Measurements from ENCODE around the gene PTK6.

Gene PTK6

DNA sequence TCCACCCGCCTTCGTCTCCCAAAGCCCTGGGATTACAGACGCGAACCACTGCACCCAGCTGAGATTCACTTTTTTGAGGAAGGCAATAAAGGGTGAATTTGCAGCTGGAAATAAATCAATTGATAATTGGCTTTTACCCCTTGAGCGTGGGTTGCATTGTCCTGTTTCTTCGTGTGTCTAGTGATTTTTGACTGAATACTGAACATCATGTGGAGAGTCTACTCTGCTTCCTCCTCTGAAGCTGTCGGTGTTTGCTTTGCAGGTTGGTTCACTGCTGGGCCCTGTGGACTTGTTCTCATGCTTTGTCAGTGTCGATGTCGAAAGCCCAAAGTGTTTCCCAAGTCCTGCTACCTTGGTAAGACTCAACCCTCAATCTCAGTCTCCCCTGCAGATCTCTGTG lies 32.5 kb downstream of the PTK6 start:
- no peak for FAIRE-seq

DNA sequence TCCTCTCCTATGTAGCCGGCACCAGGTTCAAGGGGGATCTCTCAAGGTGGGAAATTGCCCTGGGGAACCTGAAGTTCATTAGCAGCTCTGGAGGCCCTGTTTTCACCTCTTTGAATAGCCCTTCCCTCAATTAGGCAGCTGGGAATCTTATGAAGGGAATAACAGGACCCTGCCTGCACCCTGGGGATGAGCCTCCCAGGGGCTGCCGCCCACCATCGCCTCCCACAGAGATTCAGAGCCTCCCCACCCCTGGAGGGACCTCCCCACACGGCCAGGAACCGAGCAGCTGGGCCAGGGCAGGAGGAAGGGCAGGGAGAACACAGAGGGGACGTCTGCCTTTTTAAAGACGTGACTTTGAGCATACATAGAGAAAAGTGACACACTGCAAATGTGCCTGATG lies 33.7 kb downstream of the PTK6 start:
- no peak for FAIRE-seq

DNA sequence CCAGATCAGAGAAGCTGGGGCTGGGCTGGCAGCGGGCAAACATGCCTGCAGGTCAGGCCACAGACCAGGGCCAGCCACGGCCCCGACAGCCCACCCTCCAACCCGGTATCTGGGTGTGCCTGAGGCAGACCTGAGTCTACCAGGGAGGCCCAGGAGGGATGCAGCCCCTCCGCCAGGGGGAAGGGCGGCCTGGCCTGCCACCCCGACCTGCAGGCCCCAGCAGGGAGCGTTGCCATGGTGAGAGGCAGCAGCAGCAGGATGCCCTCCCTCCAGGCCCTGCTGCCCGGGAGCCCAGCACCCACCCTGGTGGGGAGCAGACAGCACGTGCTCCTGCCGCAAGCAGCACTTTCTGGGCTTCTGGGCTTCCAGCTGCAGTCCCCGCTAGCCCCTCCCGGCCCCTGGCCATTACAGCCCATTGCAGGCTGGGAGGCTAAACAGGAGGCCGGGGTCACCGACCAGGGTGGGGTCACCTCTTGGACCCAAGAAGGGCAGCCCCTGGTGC lies 34.5 kb downstream of the PTK6 start:
- FAIRE-seq: no peak

DNA sequence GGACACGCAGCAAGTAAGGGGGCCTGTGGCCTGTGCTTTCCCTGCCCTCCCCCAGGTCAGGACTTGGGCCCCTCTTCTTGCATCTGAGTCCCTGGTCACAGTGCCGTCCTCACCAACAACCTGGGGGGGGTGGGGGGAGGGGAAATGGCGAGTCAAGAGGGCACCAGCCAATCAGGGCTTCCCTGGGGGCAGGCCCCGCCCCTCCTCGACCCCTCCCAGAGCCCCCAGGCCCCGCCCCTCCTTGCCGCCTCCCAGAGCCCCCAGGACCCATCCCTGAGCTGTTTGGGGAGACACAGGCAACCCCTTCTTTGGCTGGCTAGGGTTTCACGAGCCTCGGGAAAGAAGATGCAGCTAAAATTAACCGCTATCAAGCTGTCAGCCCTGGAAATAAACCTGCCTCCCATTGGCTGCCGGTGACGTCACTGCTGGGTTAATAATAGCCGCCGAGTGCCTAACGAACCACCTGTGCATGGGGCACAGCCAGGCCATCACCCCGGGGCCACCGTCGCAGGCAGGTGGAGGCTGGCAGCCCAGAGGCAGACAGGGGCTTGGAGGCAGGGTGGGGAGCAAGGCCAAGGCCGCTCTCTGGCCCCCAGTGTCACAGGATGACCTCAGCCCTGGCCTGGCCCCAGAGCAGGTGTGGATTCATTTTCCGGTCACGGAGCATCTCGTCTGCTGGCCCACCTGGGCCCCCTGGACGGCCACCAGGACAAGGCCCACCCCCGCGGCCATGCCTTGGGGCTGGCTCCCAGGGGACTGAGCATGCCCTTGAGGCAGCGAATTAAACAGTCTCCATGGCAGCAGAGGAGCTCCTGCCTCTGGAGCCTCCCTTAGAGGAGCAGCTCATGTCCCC lies 35.1 kb downstream of the PTK6 start:
- FAIRE-seq: no peak

DNA sequence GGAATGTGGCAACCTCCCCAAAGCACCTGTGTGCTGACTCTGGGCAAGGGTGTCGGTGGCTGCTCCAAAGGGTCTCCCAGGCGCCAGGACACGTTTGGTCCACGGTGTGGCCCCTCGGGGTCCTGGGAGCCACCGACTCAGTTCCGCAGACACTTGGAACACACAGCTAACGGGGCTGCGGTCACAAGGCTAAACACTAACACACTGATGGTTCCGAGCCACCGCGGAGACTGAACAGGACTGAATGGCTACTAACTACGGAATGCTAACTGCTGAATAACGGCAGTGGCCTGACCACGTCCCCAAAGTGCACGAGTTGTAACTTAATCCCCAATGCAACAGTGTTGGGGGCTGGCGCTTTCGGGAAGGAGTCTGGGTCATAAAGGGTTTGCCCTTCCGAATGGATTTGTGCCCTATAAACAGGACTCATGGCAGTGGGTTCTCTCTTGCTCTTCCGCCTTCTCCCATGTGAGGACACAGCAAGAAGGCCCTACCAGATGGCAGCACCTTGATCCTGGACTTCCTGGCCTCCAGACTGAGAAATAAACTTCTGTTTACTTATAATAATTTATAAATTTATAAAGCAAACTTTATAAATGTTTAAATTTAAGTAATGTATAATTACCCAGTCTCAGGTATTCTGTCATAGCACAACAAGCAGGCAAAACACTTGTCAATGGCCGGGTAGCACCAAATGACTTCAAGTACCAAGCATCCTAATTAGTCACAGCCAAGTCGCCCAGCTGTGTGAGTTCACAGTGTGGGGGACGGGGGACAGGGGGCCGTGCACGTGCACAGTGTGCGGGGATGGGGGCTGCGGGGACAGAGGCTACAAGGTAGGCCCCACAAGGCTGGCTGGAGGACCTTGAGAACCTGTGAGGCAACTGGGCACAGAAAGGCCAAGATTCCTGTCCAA lies 36.0 kb downstream of the PTK6 start:
- FAIRE-seq: no peak

DNA sequence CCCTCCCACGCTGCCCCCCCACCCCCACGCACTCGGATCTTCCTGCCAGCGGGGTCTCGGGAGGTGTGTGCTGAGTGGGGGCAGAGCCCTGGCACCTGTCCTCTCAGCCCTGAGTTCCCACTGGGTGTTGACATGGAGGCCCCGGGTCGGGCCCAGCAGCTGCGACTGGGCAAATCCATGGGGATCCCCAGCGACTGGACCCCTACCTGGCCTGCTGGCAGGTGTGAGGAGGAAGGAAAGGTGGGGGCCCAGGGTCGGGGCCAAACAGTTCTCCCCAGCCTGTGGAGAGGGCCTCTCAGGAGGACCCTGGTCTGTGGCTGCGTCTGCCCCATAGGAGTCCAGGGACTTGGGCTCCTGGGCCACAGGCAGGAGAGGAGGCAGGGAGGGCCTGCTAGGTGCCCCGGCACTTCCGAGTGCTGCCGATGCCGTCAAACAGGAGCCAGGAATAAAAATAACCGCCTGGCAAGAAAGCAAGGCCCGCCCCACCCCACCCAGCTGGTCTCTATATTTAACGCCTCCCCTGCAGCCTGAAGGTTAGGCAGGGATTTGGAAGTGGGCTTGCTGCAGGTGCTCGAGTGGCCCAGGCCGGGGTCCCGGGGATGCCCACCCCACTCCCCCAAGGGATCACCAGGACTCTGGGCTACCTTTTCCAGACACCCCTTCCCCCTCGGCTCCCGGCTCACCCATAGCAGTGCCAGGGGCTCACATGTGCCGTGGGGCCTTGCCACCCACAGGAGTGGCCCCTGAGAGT lies 36.9 kb downstream of the PTK6 start:
- FAIRE-seq: no peak

DNA sequence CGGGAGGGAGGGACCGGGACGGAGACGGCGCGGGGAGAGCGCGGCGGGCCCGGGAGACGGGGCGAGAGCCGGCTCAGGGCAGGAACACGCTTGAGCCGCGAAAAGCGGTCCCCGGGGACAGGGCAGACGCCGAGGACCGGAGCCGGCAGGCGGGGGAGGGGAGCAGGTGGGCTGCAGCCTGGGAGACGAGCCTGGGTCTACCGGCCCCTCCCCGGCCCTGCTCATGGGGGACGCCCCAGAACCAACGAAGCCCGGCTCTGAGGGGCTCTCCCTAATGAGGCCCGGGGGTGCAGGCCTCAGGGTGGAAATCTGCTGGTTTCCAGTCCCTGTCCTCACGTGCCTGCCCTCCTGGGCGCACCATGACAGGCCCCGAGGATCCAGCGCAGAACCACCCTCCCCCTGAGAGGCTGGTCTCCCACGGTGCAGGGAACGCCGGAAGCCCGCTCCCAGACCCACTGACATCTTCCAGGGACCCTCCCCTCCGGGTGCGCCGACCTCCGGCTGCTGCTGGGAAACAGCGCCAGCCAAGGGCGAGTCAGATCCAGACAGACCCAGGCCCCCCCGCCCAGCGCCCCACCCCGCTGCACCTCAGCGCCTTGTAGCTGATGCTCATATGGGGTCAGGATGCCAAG lies 37.7 kb downstream of the PTK6 start:
- no peak for FAIRE-seq

DNA sequence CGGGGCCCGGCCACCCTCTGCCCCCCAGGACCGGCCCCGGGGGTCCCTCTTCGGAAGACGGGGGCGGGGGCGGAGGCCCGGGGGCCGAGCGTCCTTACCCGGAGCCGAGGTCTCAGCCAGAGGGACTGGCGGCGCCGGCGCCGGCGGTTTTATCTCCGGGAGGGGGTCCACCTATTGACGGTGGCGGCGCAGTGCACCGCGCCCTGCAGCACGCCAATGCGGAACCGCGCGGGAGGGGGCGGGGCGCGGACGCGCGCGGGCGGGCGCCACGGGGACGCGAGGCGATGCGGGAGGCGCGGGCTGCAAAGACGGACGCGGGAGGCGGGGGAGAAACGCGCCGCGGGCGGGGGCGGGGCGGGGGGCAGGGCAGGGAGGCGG lies 38.2 kb downstream of the PTK6 start, which contains the start of gene EEF1A2:
TSS of gene EEF1A2 (minus strand) at position 124 of the 378 bp plus-strand sequence. CDS start 1,320 bp downstream, outside the sequence.
- no peak for FAIRE-seq

DNA sequence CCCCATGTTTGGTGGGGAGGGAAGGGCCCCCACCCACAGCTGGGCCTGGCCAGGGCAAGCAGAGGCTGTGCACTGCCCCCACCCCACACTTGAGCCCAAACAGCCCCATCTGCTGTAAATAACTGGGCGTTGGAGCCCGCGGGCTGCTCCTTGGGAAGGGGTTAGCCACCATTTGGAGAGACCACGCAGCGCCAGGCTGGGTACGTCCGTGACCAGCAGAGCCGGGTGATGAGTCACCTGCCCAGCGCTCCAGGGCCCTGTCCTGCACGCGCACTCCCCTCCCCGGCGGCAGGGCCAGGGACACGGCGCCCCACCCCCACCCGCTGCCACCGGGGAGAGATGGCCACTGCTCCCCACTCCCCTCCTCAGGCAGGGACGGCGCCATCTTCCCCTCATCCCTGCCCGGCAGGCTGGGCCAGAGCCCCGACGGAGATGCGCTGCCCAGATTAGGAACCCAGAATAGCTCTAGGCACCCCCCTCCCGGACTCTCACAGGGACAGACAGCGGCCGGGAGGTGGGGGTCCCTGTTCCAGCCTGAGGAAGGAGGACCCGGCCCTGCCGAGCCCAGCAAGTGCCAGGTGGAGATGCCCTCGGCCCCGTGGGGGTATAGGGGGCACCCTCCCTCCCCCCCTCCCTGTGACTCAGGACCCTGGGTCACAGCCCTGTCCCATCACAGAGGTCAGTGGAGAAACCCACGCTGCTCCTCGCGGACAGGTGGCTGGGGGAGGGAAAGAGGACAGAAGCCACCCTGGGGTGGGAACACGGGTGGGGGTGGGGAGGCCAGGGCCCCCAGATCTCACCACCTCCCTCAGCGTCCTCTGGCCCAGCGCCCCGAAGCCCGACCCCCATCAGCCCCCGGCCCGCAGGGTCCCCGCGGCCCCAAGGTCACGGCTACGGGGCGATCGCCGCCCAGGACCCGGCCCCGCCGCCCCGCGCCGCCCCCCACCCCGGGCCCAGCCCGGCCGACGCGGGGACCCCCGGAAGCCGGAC lies 38.9 kb downstream of the PTK6 start:
- FAIRE-seq: no peak

DNA sequence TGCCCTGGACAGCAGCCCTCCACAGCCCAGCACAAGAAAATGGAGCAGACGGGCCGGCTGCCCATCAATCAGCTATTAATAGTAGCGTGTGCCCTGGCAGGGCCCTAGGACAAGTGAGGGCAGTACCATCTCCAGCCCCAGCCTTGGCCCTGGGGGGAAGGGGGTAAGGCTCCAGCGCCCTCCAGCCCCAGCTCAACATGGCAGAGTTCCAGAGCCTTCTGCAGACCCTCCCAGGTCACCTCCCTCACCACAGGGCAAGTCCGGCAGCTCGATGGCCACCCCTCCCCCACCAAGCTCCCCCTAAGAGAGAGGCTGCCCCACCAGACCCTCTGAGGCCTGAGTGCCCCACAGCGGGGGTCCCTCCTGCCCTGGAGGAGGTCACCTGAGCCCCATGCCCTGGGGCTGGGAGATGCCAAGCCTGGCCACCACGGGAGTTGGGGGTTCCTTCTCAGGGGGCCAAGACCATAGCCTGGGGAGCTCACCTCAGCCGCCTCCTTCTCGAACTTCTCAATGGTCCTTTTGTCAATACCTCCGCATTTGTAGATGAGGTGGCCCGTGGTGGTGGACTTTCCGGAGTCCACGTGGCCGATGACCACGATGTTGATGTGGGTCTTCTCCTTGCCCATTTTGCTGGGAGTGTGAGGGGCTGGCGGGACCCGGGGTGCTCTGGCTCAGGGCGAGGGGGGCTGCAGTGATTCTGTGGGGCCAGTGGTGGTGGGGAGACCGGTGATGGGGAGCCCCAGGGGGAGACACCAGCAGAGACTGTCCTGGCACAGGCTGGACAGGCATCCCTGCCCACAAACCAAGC lies 39.8 kb downstream of the PTK6 start:
- FAIRE-seq: no peak

DNA sequence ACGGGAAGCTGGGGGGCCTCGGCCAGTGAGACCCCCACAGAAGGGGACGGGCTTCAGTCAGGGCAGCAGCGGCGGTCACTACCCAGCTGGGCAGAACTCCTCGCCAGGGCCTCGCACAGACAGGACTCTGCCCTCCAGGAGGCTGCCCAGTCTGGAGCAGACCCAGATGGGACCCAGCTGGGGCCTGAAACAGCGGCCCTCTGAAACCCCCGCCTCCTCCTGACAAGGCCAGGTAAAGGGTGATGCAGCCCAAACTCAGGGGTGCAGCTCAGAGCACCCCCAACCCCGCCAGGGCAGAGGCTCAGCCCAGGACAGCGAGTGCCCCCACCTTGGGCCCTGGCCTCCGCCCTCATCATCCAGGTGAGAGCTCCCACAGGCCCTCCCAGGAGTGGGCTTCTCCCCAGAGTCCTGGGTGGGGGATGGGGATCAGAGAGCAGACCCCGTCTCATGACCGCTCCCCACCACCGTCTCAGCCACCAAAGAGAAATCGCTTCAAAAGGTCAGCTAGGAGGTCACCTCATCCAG lies 40.5 kb downstream of the PTK6 start:
- no peak for FAIRE-seq

DNA sequence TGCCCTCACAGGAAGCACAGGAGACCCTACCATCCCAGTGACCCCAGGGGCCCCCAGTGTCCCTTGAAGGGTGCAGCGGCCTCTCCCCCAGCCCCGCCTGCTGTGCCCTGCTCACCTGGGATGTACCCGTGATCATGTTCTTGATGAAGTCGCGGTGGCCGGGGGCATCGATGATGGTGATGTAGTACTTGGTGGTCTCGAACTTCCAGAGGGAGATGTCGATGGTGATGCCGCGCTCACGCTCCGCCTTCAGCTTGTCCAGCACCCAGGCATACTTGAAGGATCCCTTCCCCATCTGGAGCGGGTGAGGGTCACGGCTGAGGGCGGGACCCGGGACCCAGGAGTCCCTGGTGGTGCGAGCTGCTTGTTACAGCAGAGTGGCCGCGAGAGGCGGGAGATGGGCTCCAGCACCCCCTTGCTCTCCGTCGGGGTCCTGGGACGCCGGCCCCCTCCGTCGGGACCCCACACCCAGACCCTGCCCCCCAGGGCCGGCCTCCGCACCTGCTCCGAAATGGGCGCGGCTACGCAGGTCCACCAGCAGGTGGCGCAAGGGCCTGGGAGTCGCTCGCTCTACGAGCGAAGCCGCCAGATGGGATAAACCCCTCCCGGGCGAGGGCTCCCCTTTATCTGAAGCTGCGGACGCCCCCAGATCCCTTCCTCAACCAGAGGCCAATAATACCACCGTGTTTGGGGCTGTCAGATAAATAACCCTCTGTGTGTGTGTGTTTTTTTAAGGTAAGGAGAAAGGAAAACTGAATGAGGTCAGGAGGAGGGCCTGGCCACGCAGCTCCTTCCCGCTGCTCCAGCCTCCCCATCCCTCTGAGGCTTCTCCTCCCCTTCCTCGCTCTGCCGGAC lies 41.2 kb downstream of the PTK6 start:
- no peak for FAIRE-seq

DNA sequence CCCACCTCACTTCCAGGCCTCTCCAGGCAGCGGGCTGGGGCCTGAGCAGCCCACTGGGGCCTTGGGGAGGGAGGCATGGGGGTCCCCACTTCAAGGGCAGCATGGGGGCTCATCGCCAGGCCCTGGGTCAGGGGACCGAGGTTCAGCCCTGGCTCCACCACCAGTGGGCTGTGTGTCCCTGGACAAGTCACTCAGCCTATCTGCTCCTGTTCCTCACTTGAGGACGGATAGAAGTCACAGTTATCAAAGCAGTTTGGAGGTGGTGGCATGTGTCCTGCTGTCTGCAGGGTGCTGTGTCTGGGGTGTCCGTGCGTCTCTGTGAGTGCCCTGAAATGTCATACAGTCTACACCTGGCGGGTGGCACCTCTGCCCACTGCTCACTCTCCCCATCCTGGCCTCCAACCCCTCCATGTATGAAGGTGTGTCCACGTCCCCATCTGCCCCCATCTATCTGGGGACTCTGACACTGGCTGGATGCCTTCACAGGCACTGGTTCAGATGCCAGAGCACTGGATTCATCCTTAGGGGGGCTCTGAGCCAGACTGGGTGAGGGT lies 41.9 kb downstream of the PTK6 start:
- no peak for FAIRE-seq

DNA sequence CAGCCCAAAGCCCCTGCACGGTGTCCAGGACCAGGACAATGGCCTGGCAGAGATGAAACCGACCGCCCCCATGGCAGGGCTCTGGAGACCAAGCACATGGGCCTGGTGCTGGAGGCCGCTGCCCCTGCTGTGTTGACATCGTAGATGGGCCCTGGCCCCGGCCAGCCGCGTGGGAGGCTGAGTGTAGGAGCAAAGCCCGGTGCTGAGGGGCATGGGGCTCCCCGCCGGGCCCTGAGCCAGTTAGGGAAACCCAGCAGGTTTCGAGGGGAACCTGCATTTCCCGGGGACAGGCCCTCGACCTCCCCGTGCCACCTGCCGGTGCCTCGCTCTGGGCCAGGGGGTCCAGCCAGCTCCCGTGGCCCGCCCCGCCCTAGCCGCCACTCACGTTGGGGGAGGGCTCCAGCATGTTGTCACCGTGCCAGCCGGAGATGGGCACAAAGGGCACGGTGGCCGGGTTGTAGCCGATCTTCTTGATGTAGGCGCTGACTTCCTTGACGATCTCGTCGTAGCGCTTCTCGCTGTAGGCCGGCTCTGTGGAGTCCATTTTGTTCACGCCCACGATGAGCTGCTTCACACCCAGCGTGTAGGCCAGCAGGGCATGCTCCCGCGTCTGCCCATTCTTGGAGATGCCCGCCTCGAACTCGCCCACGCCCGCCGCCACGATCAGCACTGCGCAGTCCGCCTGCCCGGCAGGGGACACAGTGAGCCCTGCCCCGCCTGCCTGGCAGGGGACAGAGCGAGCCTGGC lies 42.6 kb downstream of the PTK6 start:
- FAIRE-seq: no peak

DNA sequence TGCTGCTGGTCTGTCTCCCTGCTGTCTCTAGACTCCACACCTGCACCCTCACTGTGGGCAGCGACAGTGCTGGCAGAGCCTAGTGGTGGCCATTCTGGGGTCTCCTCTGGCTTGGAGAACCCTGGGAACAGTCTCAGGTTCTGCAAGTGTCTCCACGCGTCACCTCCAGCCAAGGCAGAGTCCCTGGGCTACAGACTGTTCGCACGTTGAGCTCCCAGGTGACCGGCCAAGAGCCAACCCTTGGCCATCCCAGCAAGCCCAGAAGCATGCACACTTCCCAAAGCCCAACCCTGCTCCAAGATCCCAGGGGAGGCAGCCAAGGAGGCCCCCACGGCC lies 43.1 kb downstream of the PTK6 start:
- no peak for FAIRE-seq

DNA sequence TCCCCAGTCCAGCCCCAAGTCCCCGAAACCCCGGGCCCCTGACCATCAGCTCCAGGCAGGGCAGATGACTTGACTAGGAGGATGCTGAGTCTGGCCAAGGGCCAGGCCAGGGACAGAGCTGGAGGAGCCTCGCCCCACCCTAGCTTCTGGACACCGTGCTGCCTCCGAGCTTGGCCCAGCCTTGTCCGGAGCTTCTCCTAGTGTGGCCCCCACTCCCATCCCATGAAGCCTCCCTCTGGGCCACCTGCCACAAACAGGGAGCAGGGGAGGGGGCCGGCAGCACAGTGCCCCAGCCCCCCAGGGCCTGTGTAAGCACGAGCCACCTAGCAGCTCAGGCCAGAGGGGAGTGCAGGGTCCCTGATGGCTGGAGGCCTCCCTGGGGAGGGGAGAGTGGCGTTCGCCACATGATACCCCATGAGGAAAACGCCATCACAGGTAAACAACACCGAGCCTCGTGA lies 43.6 kb downstream of the PTK6 start:
- FAIRE-seq: no peak

DNA sequence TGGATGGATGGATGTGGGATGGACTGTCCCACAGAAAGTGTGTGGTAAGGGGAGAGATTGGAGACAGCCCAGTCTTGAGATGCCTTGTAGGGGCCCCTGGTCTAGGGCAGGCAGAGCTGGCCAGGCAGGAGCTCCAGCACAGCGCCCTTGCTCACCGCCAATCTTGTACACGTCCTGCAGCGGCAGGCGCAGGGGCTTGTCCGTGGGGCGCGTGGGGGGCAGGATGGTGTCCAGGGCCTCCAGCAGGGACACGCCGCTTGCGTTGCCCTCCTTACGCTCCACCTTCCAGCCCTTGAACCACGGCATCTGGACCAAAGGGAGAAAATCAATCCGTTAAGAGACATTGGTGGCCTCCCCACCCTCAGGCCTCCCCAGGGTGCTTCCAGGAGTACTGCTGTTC lies 44.2 kb downstream of the PTK6 start:
- FAIRE-seq: no peak

DNA sequence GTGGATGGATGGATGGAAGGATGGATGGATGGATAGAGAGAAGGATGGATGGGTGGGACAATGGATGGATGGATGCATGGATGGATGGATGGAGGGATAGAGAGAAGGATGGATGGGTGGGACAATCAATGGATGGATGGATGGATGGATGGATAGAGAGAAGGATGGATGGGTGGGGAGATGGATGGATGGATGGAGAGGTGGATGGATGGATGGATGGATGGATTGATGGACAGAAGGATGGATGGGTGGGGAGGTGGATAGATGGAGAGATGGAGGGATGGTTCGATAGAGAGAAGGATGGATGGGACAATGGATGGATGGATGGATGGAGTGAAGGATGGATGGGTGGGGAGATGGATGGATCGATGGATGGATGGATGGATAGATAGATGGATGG lies 44.7 kb downstream of the PTK6 start:
- FAIRE-seq: no peak
